GM21447 (cell line): Measurements from ENCODE around the gene NOTCH4.
"Not testable (repeated sequence)": the region's sequence is repeated elsewhere in the genome, so short reads cannot be mapped to it uniquely, and the experiment has no call there.

Experiments
- ATAC-seq: cut with Tn5 transposase; IDR thresholded peaks from one replicate; pipeline ENCODE4 v1.9.1; 2021; ENCODE audit not compliant: unreplicated experiment

The NOTCH4 gene

DNA sequence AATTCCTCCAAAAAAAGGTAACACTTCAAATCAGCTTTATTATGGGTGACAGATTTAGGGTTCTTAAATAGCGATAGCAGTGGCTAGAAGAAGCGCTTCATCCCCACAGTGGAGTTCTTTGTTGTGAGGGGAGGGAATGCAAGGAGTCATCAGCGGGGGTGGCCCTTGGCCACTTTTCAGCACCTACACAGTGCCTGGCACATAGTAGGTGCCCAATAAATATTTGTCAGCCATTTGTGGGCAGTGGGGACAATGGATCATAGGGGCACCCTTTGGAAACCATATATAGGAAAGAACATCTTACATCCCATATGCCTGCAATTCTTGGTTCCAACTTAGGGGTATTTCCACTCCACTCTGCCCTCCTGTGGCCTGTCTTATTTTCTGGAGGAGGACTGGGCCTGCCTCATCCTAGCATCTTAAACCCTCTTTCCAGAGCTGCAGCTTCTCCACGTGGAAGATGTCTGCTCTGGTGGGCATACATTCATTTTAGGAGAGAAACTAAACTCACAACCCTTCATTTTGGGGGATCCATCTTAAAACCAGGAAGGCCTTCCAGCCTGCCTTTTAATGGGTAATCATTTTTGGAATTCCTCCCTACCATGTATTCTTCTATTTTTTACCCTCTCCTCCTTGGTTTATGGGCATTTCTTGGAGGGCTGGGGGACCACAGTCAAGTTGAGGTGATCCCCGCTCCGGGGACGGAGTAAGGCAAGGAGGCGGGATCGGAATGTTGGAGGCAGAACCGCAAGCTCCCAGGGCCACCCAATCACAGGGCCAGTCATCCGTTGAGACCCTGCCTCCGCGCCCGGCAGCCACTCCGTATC lies 28.8 kb downstream of the NOTCH4 start:
- ATAC-seq, result no peak

DNA sequence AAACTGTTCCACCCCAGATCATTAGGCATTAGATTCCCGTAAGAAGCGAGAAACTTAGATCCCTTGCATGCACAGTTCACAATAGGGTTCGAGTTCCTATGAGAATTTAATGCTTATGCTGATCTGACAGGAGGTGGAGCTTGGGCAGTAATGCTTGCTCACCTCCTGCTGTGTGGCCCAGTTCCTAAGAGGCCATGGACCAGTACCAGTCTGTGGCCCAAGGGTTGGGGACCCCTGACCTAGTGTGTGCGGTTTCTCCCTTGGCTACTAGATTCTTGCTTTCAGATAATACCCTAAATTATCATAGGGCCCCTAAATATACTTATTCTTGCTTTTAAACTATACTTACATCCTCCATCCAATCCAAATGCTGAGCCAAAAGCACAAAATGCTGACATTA lies 29.5 kb downstream of the NOTCH4 start:
- no peak for ATAC-seq

DNA sequence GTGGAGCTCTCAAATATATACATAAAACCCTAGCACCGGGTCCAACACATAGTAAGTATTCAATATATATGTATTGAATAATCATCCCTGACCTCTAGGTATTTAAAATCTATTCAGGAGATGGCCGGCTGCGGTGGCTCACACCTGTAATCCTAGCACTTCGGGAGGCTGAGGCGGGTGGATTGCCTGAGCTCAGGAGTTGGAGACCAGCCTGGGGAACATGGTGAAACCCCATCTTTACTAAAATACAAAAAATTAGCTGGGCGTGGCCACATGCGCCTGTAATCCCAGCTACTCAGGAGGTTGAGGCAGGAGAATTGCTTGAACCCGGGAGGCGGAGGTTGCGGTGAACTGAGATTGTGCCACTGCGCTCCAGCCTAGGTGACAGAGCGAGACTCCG lies 30.8 kb downstream of the NOTCH4 start:
- ATAC-seq, result not testable (repeated sequence)

DNA sequence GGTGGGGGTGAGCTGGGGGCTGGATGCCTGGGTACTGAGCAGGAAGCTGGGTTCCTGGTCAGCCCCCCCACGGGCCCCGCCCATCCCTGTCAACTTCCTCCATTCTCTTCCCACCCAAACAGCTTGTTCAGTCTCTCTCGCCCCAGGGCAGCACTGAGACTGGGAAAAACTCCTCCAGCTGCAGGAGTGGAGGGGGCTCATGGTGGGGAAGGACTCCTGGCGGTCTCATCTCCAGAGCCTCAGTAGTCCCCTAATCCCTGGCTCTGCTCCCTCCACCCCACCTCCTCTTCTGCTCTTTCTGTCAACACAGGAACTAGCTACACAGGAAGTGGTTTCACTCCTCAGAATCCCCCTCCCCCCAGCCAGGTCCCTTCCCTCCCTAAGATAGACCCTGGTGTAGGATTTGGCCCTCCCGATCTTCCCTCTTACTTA lies 31.2 kb downstream of the NOTCH4 start, which contains the start of gene GPSM3:
Gene GPSM3, minus strand, starts transcription at position 36 of the 432 bp plus-strand sequence. CDS start 130 bp downstream, outside the sequence.
- no peak for ATAC-seq

DNA sequence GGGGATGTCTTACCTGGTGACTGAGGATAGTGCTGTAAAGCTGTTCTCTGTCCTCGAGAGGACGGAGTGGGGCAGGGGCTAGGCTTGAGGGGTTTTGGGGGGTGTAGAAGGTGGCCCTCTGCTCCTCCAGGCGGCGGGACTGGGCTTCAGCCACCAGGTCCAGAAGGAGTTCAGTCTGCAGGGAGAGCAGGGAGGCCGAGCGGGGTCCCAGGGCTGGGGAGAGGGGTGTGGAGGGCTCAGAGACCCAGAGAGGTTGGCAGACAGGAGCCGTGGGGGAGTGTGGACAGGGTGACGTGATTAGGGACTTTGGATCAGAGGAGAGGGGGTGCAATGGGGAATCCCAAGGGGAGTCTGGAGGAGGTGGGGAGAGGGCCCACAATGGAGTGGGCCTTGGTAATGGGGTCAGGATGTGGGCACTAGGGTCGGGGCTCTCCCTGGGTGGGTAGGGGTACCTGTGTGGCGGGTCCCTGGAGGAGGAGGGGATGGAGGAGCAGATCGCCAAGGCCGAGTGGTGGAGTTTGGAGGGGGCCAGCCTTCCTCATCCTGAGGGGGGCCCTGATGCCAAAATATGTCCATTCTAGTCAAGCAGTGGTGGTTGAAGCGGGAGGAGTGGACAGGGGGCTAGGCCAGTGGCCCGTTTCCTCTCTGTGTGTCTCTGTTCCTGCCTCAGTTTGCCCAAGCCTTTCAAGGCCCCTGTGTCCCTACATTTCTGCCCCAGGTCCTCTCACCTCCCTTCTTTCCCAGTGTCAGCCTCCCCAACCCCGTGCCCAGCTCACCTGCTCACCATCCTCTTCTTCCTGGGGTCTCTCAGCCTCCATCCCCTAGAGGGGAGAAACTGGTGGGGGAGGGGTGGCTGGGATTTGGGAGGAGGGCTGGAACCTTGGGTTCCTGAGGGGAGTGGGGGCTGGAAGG lies 31.9 kb downstream of the NOTCH4 start:
- ATAC-seq, result no peak

DNA sequence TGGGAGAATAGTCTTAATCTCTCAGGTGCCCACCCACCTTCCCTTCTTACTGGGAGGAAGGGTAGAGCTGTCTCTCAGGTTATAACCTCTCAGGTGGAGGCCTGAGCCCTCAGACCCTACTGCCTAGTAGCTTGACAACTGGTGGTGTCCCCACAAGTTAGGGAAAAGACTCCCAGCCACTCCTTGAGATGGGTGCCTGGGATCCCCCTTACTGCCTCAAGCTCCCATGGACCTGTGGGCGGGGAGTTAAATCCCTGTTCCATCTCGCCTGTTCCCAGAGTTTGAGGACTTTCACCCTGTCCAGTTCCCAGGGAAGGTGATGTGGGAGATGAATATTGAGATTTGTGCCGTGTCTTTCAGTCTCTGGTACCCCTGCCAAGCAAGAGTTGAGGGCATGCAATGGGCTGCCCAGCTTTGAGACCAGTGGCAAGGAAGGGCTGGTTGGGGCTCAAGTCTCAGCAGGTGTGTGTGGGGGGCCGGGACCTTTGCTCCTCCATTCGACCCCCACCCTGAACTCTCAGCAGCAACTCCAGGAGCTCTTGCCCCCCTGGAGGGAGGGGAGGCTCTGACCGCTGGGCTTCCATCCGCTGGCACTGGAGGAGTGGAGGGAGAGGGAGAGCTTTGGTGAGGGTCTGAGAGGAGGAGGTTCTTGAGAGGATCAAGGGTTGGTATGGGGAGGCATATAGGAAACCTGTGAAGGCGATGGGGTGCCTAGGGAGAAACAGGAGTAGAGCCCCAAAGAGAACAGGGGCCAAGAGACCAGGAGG lies 32.8 kb downstream of the NOTCH4 start:
- ATAC-seq, result no peak

DNA sequence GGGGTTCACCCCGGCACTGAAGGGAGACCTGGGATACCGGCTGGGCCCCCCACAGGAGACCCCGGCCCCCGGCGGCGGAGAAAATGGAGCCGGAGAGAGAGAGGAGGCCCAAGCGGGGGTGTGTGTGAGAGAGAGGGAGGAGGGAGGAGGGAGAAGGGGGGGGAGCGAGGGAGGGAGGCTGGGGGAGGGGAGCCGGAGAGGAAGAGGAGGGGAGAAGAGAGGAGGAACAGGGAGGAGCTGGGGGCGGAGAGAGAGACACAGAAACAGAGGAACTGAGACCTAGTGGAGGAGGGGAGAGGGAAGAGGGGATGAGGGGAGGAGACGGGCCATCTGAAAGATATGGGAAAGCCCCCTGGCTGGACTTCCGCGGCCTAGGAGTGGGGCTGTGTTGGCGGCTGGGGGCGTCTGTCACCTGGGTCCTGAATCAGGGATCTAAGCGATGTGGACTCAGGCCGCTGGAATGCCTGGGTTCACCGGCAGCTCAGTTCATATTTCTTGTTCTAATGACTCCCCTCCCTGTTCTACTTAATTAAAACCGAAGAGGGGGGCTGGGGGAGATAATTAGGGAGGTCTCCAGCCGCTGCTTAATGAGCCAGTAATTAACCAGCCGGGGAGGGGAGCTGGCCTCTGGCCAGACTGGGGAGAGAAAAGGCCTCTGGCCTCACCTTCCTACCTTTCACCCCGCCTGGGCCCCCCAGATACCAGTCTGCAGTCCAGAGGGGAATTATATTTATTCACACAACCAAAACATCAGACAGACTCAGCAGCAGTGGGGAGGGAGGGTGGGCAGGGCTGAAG lies 33.6 kb downstream of the NOTCH4 start, which contains the start of gene PBX2:
Gene PBX2, minus strand, starts transcription at position 149 of the 798 bp plus-strand sequence. CDS start 287 bp downstream, outside the sequence.
- peak; percentile 66 for ATAC-seq

DNA sequence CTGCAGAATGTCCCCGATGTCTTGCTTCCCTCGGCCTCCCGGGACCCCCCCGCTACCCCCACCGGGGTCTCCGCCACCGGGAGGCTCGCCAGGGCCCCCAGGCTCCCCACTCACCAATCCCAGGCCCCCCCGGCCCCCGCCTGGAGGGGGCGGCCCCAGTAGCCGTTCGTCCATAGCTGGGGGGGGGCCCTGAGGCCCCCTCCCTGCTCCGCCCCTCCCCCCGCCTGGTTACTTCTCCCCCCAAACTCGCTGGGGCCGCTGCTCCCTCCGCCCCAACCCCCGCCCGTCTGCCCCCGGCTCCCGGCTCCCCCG lies 34.2 kb downstream of the NOTCH4 start:
- ATAC-seq, result no peak

DNA sequence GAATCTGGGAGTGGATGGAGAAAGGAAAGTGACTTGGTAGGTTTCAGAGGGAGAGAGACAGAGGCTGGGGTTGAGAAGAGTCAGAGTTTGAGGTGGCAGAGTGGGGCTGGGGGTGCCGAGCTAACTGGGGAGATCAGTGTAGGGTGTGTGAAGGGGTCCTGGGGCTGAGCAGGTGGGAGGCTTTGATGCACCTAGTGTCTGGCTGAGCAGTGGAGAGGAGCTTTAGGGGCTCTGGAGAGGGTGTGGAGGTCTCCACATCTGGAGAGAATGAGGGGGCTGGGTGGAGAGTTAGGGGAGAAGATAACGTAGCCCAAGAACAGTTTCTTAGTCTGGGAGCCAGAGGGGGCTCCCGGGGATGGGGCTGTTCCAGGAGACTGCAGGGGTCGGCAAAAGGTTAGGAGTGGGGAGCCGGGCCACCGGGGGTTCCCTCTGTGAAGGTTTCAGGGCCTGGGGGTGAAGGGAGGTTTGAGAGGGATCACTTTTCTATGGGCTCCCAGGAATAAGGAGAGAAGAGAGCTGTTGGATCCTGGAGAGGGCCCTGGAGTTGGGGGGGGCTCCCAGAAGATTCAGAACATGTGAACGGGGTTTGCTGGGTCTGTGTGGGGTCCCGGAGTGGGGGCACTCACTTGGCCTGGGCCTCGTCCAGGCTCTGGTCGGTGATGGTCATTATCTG lies 34.7 kb downstream of the NOTCH4 start:
- ATAC-seq, result no peak

DNA sequence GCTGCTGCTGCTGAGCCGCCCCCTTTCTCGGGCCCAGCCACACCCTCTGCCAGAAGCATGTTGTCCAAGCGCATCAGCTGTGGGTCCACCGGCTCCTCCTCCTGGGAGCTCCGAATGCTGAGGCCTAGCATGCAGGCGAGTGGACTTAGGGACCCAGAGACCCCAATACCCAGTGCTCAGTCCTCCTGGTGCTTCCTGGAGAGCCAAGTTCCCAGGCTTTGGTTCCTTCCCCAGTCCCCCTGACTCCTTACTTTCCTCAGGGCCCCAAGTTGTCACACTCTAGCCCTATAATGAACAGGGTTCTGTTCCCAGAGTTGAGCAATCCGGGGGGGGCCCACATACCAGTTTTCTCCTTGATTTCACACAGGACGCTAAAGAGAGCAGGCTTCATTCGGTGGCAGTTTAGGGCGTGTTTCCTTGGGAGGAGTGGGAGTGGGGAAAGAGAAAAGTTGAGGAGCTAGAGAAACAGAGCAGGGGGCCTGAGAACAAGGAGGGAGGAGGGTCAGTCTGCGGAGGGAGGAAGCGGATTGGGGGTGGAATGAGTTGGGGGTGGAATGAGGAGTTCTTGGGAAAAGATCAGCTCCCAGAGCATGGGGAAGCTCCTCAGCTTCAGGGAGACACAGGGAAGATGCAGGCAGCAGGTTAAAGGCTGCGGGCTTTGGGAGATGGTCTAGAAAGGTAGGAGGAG lies 35.3 kb downstream of the NOTCH4 start:
- ATAC-seq, result no peak

DNA sequence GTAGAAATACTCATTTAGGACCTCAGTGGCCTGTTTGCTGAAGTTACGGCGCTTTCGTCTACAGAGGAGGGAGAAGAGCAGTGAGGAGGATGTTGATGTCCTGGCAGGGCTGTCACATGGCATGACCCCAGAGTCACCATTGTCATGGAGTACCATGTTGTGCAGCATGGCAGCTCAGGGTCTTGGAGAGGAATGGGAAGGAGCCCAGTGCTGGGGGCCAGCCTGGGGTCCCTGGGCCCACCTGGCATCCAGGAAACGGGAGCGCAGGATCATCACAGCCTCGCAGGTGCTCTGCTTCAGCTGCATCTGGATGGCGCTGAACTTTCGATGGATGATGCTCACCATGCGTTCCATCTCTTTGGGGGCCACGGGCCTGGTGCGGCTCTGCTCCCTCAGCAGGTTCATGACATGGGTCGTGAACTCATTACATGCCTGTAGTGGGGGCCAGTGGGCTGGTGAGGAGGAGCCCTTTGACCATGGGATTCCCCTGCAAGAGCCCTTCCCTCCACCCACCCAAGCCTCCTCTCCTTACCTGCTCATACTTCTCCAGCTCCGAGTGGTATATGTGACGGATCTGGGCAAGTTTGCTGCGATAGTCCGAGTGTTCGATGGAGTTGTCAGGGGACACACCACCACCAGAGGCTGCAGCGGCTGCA lies 36.0 kb downstream of the NOTCH4 start:
- ATAC-seq, result not testable (repeated sequence)

DNA sequence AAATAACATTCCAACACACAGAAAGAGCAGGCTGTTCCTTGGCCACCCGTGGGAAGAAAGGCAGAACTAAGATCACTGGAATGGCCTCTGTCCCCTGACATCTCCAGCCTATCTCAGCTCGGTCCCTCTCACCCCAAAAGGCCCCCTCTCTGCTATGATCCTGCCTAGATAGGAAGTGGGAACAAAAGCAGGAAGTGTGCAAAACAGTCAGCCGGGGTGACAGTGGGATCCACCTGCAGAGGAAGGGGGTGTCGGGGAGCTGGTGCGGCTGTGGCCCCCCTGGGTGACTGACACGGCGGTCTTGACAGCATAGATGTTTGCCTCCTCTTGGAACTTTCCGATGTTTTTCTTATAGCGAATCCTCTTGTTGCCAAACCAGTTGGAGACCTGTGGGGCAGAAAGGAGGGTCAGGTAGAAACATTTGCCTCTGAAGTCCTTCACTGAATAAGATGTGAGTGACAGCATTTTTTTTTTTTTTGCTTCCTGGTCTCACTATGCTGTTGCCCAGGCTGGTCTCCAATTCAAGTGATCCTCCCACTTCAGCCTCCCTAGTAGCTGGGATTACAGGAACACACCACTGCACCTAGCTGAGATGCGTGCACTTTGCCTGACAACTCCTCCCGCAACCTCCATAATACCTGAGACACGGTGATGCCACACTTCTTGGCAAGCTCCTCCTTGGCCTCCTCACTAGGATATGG lies 36.7 kb downstream of the NOTCH4 start:
- no peak for ATAC-seq

DNA sequence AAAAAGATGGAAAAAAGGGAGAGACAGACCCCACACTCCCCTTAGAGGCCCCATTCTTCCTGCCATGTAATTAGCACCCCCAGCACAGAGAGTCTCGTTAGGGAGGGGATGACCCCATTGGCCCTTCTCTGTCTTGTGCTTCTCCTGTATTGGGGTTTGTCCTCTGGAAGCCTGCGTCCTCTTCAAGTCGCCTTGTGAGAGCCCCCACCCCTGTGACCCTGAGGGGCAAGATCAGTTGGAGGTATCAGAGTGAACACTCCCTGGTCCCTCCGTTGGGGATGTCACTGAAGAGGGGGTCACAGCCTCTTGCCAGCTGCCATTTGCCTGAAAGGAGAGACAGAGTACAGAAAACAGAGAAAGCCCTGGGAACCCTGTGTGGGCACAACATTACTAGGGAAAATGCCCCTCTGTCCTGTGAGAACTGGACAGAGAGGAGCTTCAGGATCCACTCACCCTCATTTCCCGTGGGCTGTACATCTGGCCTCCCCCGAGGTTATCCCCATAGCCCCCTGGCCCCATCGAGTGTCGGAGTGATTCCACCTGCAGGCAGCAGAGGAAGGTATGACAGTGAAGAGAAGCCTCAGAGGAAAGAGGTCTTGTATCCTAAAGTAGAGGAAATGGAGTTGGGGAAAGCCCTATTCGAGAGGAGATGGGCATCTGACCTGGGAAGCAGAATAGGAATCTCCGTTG lies 37.6 kb downstream of the NOTCH4 start:
- ATAC-seq, result not testable (repeated sequence)

DNA sequence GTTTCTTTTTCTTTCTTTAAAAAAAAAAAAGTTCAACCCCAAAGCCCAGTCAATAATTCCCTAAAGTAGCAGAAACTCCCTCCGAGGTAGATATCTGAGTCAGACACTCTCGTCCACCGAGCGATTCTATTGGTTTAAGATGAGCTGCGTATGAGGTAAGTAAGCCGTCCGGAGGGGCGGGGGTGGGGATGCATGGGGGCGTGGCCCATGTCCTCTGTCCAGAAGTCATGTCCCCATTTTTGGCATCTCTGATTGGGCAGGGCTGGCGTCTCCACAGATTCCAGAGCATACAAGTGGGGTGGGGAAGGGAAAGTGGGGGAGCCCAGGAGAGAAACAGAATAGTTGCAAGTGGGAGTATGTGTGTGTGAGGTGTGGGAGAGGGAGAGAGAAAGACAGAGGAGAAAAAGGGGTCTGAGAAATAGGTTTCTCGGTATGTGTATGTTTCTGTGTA lies 38.2 kb downstream of the NOTCH4 start:
- ATAC-seq, result not testable (repeated sequence)

DNA sequence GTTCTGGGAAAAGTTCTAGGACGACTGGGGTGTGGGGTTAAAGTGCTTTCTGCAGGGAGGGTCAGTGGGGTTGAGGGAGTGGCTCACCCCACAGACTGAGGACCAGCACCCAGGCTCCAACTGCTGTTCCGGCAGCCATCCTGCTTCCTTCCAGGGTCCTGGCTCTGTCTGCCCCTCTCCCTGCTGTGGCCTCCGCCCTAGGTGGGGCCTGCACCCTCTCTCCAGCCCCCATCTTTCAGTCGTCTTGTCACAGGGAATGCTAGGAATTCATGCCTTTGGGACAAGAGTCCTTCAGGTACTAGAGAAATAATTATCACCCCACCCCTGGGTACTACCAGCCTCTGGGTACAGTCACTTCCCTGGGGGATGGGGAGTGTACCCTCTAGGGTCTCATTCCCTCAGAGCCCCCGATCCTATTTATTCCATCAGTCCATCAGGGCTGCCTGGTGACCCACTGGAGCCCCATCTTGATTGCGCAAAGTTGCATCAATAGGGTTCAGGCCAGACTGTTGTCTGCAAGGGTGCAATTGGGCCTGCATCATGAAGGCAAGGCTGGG lies 39.7 kb downstream of the NOTCH4 start, which contains the start of gene AGER:
Gene AGER, minus strand, starts transcription at position 170 of the 557 bp plus-strand sequence. Its CDS starts 31 bp downstream, at position 139.
- ATAC-seq, result no peak

DNA sequence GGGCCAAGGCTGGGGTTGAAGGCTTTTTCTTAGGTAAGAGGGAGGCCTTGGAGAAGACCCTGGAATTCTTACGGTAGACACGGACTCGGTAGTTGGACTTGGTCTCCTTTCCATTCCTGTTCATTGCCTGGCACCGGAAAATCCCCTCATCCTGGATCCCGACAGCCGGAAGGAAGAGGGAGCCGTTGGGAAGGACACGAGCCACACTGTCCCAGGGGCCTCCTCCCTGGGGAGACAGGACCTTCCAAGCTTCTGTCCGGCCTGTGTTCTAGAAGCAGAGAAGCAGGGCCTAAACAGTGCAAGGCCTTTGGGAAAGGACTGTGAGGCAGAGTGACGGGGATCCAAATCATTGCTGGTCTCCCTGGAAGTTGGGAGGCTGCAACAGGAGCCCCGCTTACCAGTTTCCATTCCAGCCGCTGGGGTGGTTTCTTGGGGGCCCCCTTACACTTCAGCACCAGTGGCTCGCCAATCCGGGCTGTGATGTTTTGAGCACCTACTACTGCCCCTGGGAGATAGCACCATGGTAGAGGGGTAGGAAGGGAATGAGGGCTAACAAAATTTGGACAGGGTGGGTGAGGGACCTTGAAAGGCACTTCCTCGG lies 40.3 kb downstream of the NOTCH4 start:
- ATAC-seq, result no peak
